Mucosa of rectum (tissue), 2 donors: Measurements from ENCODE around the gene KCTD14.

Source experiments
- H3K27ac ChIP-seq, 2 donors: one replicate each; pipeline ENCODE4 v1.7.0; 2013; ENCODE audit warnings: inconsistent platforms in 2 of 2, low read depth in 2 of 2, low read length in 2 of 2
- H3K27me3 ChIP-seq, 2 donors: one replicate each; pipeline ENCODE4 v1.7.0; 2013; ENCODE audit warnings: low read length in 2 of 2; ENCODE audit not compliant: control insufficient read depth in 2 of 2, insufficient read depth in 2 of 2
- H3K36me3 ChIP-seq, 2 donors: one replicate each; pipeline ENCODE4 v1.7.0; 2013; ENCODE audit warnings: low read length in 2 of 2; ENCODE audit not compliant: control insufficient read depth in 2 of 2, insufficient read depth in 2 of 2
- H3K4me1 ChIP-seq, 2 donors: one replicate each; pipeline ENCODE4 v1.7.0; 2013; ENCODE audit warnings: low read length in 2 of 2, mild to moderate bottlenecking in 1 of 2; ENCODE audit not compliant: control insufficient read depth in 2 of 2, insufficient read depth in 2 of 2
- H3K4me3 ChIP-seq, 2 donors: one replicate each; pipeline ENCODE4 v1.7.0; 2013; ENCODE audit warnings: low read length in 2 of 2
- H3K9ac ChIP-seq, 2 donors: one replicate each; pipeline ENCODE4 v1.7.0; 2013; ENCODE audit warnings: low read length in 2 of 2, low read depth in 1 of 2, mild to moderate bottlenecking in 1 of 2
- H3K9me3 ChIP-seq, 2 donors: one replicate each; pipeline ENCODE4 v1.7.0; 2013; ENCODE audit warnings: low read length in 2 of 2; ENCODE audit not compliant: control insufficient read depth in 2 of 2
- donor health status: healthy.
- donor health status: Normal muscosa, but diverticular disease.

KCTD14 gene

DNA sequence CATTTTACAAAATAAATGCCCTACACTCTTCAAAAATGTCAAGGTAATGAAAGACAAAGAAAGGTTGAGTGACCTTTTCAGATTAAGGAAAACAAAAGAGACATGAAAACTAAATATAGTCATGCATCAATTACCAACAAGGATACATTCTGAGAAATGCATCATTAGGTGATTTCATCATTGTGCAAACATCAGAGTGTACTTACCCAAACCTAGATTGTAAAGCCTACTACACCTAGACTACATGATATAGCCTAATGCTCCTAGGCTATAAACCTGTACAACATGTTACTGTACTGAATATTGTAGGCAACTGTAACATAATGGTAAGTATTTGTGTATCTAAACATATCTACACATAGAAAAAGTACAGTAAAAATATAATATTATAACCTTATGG, 55.3 kb downstream of the KCTD14 start:
- no peak overlapping the region for H3K27ac ChIP-seq
- H3K36me3 ChIP-seq = peaks cover 0 to 5% of the 10 kb centered on the region in 2 donors
- no peak overlapping the region for H3K9ac ChIP-seq
- H3K4me3 ChIP-seq = no peak overlapping the region
- H3K9me3 ChIP-seq = no peaks in the 10 kb centered on the region
- no peaks in the 10 kb centered on the region for H3K27me3 ChIP-seq
- H3K4me1 ChIP-seq = no peaks in the 10 kb centered on the region

DNA sequence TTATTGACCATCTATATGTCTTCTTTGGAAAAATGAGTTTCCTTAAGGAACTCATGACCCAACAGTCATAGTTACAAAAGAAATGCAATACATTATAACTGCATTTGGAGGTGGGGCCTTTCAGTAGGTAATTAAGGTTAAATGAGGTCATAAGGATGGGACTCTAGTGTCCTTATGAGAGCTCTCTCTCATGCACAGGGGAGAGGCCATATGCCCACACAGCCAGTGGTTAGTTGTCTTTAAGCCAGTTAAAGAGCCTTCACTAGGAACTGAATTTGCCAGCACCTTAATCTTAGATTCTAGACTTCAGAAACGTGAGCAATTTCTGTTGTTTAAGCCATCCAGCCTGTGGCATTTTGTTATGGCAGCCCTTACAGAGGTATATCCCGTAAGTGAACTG, 56.0 kb downstream of the KCTD14 start:
- Histone ChIP-seq H3K9me3 (no peaks in the 10 kb centered on the region), H3K27me3 (no peaks in the 10 kb centered on the region)

DNA sequence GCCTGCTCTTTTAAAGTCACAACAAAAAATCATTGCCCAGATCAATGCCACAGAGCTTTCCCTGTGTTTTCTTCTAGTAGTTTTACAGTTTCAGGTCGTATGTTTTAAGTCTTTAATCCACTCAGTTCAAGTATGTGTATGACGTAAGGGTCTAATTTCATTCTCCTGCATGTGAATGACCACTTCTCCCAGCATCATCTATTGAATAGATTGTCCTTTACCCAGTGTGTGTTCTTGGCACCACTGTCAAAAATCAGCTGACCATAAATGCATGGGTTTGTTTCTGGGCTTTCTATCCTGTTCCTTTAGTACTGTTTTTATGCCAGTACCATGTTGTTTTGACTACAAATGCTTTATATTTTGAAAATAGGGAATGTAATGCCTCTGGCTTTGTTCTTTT, 56.7 kb downstream of the KCTD14 start:
- Histone ChIP-seq H3K27me3 (no peaks in the 10 kb centered on the region), H3K4me3 (no peak overlapping the region), H3K4me1 (no peaks in the 10 kb centered on the region), H3K9me3 (no peaks in the 10 kb centered on the region), H3K9ac (no peak overlapping the region), H3K36me3 (peaks cover 0 to 5% of the 10 kb centered on the region in 2 donors), H3K27ac (no peak overlapping the region)

More for the DNA sequence above, 56.0 kb downstream of the KCTD14 start:
- H3K4me1 ChIP-seq = no peaks in the 10 kb centered on the region
- H3K4me3 ChIP-seq = no peak overlapping the region
- no peak overlapping the region for H3K9ac ChIP-seq
- peaks cover 0 to 5% of the 10 kb centered on the region in 2 donors for H3K36me3 ChIP-seq
- no peak overlapping the region for H3K27ac ChIP-seq
